T-cell (primary cell): ENCODE data around the gene S100A5. TPM values are rescaled to one million over a fixed set of nuclear protein-coding genes. Genes with fewer than 3 reads are reported as not detected.

ENCODE experiments used
- ATAC-seq, 4 experiments: fragments of 200-7000 bp in 3 of 4; fragments of 150-1000 bp in 1 of 4; cut with Tn5 transposase; replicated peaks in 1 of 4; 1 replicate in 3 of 4; 2 replicates in 1 of 4; pipeline ENCODE4 v1.10.0; 2021; ENCODE audit warnings: moderate library complexity in 3 of 4, mild to moderate bottlenecking in 2 of 4, moderate number of reproducible peaks in 1 of 4
- CTCF ChIA-PET, 2 donors: fragments of 300-600 bp; sonication (Branson Sonifier 250); formaldehyde crosslinking; loops; one replicate each; lab custom pipeline; 2022; ENCODE audit warnings: antibody characterized with exemption in 2 of 2; lab: Charles Lee
- POLR2A ChIA-PET, 2 donors: fragments of 300-600 bp; sonication (Branson Sonifier 250); formaldehyde crosslinking; loops; one replicate each; lab custom pipeline; 2022; ENCODE audit warnings: antibody characterized with exemption in 2 of 2; lab: Charles Lee
- DNase-seq, 35 experiments: peaks; one replicate each; pipeline versions ENCODE4 v3.0.0 to v3.0.0-alpha.2; 2013 to 2023
- H3K27ac ChIP-seq: one replicate; pipeline ENCODE4 v1.5.1; 2013; ENCODE audit warnings: low read length
- H3K27me3 ChIP-seq, 2 experiments: replicated peaks in 1 of 2; 1 replicate in 1 of 2; 2 replicates in 1 of 2; pipeline versions ENCODE4 v1.6.1 to v1.7.0; 2013; ENCODE audit warnings: low read length in 1 of 2, mixed read lengths in 1 of 2; ENCODE audit not compliant: control insufficient read depth in 2 of 2, insufficient read depth in 2 of 2; ENCODE audit errors: extremely low read depth in 1 of 2
- H3K36me3 ChIP-seq, 2 donors: 1 replicate in 1 of 2; 2 replicates in 1 of 2; pipeline versions ENCODE4 v1.6.1 to v1.7.0; 2013; ENCODE audit warnings: low read length in 1 of 2; ENCODE audit not compliant: control insufficient read depth in 2 of 2, insufficient read depth in 1 of 2; ENCODE audit errors: extremely low read depth in 1 of 2
- H3K4me1 ChIP-seq, 2 experiments: 1 replicate in 1 of 2; 2 replicates in 1 of 2; pipeline versions ENCODE4 v1.6.1 to v1.7.0; 2013; ENCODE audit warnings: low read length in 2 of 2, mixed read lengths in 1 of 2; ENCODE audit not compliant: insufficient read depth in 2 of 2, control insufficient read depth in 1 of 2; ENCODE audit errors: extremely low read depth in 1 of 2
- H3K4me3 ChIP-seq, 2 donors: 1 replicate in 1 of 2; 2 replicates in 1 of 2; pipeline versions ENCODE4 v1.5.1 to v1.7.0; 2013; ENCODE audit warnings: mild to moderate bottlenecking in 2 of 2, low read length in 1 of 2, moderate library complexity in 1 of 2; ENCODE audit not compliant: control insufficient read depth in 1 of 2; ENCODE audit errors: extremely low read depth in 1 of 2
- H3K9me3 ChIP-seq: 2 replicates; pipeline ENCODE4 v1.7.0; 2013
- H3K27ac Mint-ChIP-seq, 2 donors: one replicate each; pipeline ENCODE4 v1.8.0; 2020 to 2021; ENCODE audit warnings: mild to moderate bottlenecking in 2 of 2, mixed read lengths in 2 of 2
- H3K27me3 Mint-ChIP-seq, 2 donors: one replicate each; pipeline ENCODE4 v1.8.0; 2021 to 2022; ENCODE audit warnings: mixed read lengths in 2 of 2
- H3K36me3 Mint-ChIP-seq: one replicate; pipeline ENCODE4 v1.8.0; 2021; ENCODE audit warnings: mixed read lengths
- H3K4me1 Mint-ChIP-seq, 3 donors: one replicate each; pipeline ENCODE4 v1.8.0; 2020 to 2022; ENCODE audit warnings: mixed read lengths in 3 of 3, mild to moderate bottlenecking in 1 of 3
- H3K4me3 Mint-ChIP-seq, 3 donors: one replicate each; pipeline ENCODE4 v1.8.0; 2020 to 2022; ENCODE audit warnings: mild to moderate bottlenecking in 3 of 3, mixed read lengths in 3 of 3, moderate library complexity in 3 of 3
- H3K9me3 Mint-ChIP-seq, 3 donors: one replicate each; pipeline ENCODE4 v1.8.0; 2020 to 2022; ENCODE audit warnings: mixed read lengths in 3 of 3
- whole genome bisulfite sequencing: methylation state at CpG from one replicate; pipeline ENCODE4 v1.1.5; 2013; ENCODE audit warnings: missing lambda C conversion rate; ENCODE audit not compliant: insufficient coverage; 5-methylcytosine and 5-hydroxymethylcytosine counted together
- total RNA-seq, 35 experiments: library from RNA in 6 of 35; stranded (reverse) in 6 of 35; fragments of 120-200 nt in 1 of 35; gene quantifications; one replicate each; pipeline versions ENCODE4 v1.2.1 to v1.2.4 and lab custom pipeline; 2013 to 2026

Gene S100A5
- total RNA-seq, 5 donors from 2014 or later (not counting 1 experiment from before 2014, with no cell fraction given) = 0.36 to 1.6 (median 1.2) TPM; not detected in 1

DNA sequence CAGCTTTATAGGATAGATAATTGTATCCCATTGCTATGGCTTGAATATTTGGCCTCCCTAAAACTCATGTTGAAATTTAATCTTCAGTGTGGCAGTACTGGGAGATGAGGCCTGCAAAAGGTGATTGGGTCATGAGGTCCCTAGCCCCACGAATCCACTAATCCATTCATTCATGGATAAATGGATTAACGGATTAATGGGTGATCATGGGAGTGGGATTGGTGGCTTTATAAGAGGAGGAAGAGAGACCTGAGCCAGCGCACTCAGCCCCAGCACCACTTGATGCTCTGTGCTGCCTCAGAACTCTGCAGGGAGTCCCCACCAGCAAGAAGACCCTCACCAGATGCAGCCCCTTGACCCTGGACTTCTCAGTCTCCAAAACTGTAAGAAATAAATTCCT is 37.0 kb downstream of the S100A5 start:
- H3K4me1 ChIP-seq = no peaks in the 10 kb centered on the region
- H3K27ac Mint-ChIP-seq = no peak overlapping the region
- no peaks in the 10 kb centered on the region for H3K9me3 ChIP-seq
- H3K36me3 ChIP-seq = no peaks in the 10 kb centered on the region
- H3K9me3 Mint-ChIP-seq = no peaks in the 10 kb centered on the region
- H3K4me3 ChIP-seq = no peak overlapping the region
- DNase-seq = no peak
- peaks cover 0 to 16% of the 10 kb centered on the region in 2 experiments for H3K27me3 ChIP-seq
- CTCF ChIA-PET = no interaction called here
- 86% methylated on average over 1 of the region's 3 CpGs for WGBS
- POLR2A ChIA-PET = no interaction called here
- no peak for ATAC-seq
- no peak overlapping the region for H3K27ac ChIP-seq
- H3K4me3 Mint-ChIP-seq = no peak overlapping the region
- H3K36me3 Mint-ChIP-seq = no peaks in the 10 kb centered on the region
- H3K27me3 Mint-ChIP-seq = peaks cover 9 to 10% of the 10 kb centered on the region in 2 donors
- no peaks in the 10 kb centered on the region for H3K4me1 Mint-ChIP-seq

DNA sequence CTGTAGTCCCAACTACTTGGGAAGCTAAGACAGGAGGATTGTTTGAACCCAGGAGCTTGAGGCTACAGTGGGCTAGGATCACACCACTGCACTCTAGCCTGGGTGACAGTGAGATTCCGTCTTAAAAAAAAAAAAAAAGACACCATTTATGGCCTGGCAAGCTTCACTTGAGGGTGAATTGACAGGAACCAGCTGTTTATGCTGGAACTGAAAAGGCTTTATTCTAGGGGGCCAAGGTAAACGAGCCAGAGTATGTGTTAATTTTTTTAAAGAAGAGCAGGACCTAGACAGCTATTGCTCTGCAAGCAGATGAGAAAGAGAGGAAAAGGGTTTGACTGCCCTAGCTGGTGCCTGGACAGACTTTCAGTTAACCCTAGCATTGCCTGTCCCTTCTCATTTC is 42.0 kb downstream of the S100A5 start:
- WGBS = 0% methylated on average over 2 of the region's 2 CpGs

DNA sequence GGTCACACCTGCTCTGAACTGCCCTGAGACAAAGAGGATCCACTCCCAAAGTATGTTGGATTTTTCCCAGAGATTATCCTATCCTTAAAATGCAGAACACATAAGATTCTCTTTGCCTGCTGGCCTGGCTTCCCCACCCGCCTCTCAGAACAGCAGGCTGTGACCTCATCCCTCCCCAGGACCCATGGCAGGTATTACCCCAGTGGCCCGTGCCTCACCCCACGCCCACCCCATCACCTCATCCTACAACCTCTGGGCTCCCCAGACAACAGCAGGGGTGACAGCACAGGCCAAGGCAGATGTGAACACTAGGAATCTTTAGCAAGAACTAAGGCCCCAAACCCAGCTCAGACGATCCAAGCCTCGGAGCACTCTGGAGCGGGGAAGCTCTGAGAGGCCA is 45.2 kb downstream of the S100A5 start:
- Histone ChIP-seq H3K4me1 (no peaks in the 10 kb centered on the region), H3K36me3 (no peaks in the 10 kb centered on the region), H3K27ac (no peak overlapping the region), H3K9me3 (no peaks in the 10 kb centered on the region), H3K27me3 (peaks cover 0 to 32% of the 10 kb centered on the region in 2 experiments), H3K4me3 (no peak overlapping the region)
- Mint-ChIP-seq H3K4me1 (peaks cover 0 to 4% (median 0%) of the 10 kb centered on the region in 3 donors), H3K36me3 (no peaks in the 10 kb centered on the region), H3K4me3 (no peak overlapping the region), H3K9me3 (no peaks in the 10 kb centered on the region), H3K27me3 (peaks cover 24 to 32% of the 10 kb centered on the region in 2 donors), H3K27ac (no peak overlapping the region)
- 75% methylated on average over 3 of the region's 6 CpGs for WGBS
- no peak for DNase-seq
- CTCF ChIA-PET = interaction anchor here (0.6 to 2.1 kb wide), 9 partner anchors 10 to 1859 kb away, joined by 3 to 7 read pairs (median 3); partner anchors contain the start of gene S100A9 (in 1 of the 2)
- no peak for ATAC-seq
- POLR2A ChIA-PET = no interaction called here

More for the DNA sequence above, 42.0 kb downstream of the S100A5 start:
- H3K36me3 Mint-ChIP-seq = no peaks in the 10 kb centered on the region
- no peak for DNase-seq
- no peak overlapping the region for H3K4me3 Mint-ChIP-seq
- peaks cover 14 to 28% of the 10 kb centered on the region in 2 donors for H3K27me3 Mint-ChIP-seq
- Histone ChIP-seq H3K36me3 (no peaks in the 10 kb centered on the region), H3K27me3 (peaks cover 0 to 32% of the 10 kb centered on the region in 2 experiments), H3K9me3 (no peaks in the 10 kb centered on the region), H3K4me3 (no peak overlapping the region), H3K4me1 (no peaks in the 10 kb centered on the region), H3K27ac (no peak overlapping the region)
- CTCF ChIA-PET = interaction anchor here in 1 of 2 donors (0.6 kb wide), 1 partner anchor 129 kb away, joined by 3 read pairs; no protein-coding TSS in a partner anchor
- no peaks in the 10 kb centered on the region for H3K9me3 Mint-ChIP-seq
- no peak overlapping the region for H3K27ac Mint-ChIP-seq
- POLR2A ChIA-PET = no interaction called here
- no peak for ATAC-seq
- H3K4me1 Mint-ChIP-seq = peaks cover 0 to 4% (median 0%) of the 10 kb centered on the region in 3 donors

DNA sequence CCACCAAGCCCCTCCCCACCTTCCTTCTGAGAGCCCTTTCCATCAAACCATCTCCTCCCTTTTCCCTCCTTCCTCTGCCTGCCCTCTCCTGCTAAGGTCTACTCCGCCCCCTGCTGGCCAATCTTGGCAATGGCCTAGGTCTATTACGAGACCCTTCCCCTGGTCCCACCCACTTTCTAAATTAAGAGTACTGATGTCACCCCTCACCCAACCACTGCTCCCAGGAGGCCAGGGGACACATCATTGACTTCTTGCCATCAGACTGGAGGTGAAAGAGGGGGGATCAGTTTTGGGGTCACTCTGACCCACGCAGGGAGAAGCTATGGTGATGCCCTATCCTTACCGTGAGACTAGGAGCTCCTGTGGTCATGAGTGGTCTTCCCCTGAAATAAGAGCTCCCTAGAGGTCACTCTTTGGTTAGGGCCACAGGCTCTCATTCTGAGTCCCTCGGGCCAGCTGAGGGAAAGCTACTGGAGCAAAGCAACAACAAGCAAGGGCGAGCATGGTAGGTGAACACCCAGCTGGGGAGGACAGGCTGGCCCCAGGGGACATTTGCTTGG is 45.7 kb downstream of the S100A5 start:
- peaks cover 24 to 32% of the 10 kb centered on the region in 2 donors for H3K27me3 Mint-ChIP-seq
- POLR2A ChIA-PET = interaction anchor here in 1 of 2 donors (0.6 kb wide), 1 partner anchor 114 kb away, joined by 3 read pairs; no protein-coding TSS in a partner anchor
- CTCF ChIA-PET = interaction anchor here (0.7 to 2.1 kb wide), 10 partner anchors 9 to 150 kb away, joined by 3 to 10 read pairs (median 4); partner anchors contain the start of gene S100A9 (in 1 of the 2)

DNA sequence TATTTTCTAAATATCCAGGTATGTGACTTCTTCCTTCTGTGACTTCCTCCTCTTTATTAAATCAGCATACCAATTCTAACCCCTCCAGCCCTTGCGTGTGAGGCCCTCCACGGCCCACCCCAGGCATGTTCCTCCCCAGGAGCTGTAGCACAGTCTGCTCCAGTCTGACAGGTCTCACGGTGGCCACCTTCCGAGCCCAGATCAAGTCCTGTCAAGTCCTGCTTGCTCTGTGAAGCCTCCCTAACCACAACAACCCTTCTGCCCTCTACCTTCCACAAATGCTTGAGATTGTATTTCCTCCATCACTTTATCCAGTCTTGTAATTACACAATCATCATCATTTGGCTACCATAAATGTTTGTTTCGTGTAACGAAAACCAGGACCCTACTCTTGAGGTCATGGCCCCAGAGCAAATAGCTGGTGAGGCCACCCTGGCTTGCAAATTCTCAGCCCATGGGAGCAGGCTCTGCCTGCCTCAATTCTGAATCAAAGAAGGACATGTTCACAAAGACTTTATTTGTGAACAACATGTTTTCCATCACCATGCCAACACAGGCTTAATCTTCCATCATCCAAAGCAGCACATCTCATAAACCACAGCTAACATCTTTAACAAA is 47.3 kb downstream of the S100A5 start:
- no peak overlapping the region for H3K4me3 Mint-ChIP-seq
- peaks cover 0 to 4% (median 0%) of the 10 kb centered on the region in 3 donors for H3K4me1 Mint-ChIP-seq
- 82% methylated on average over 6 of the region's 6 CpGs for WGBS
- Histone ChIP-seq H3K9me3 (no peaks in the 10 kb centered on the region), H3K27ac (no peak overlapping the region), H3K36me3 (no peaks in the 10 kb centered on the region), H3K27me3 (peaks cover 0 to 36% of the 10 kb centered on the region in 2 experiments), H3K4me3 (no peak overlapping the region), H3K4me1 (no peaks in the 10 kb centered on the region)
- DNase-seq = no peak
- H3K27me3 Mint-ChIP-seq = peaks cover 18 to 22% of the 10 kb centered on the region in 2 donors
- no peak for ATAC-seq
- H3K36me3 Mint-ChIP-seq = no peaks in the 10 kb centered on the region
- no peak overlapping the region for H3K27ac Mint-ChIP-seq
- CTCF ChIA-PET = interaction anchor here in 1 of 2 donors (1.4 to 2.1 kb wide), 3 partner anchors 17 to 148 kb away, joined by 4 to 10 read pairs (median 4); no protein-coding TSS in a partner anchor
- POLR2A ChIA-PET = no interaction called here
- no peaks in the 10 kb centered on the region for H3K9me3 Mint-ChIP-seq

More for the DNA sequence above, 45.7 kb downstream of the S100A5 start:
- Histone ChIP-seq H3K4me1 (no peaks in the 10 kb centered on the region), H3K27ac (no peak overlapping the region), H3K4me3 (no peak overlapping the region), H3K36me3 (no peaks in the 10 kb centered on the region), H3K9me3 (no peaks in the 10 kb centered on the region), H3K27me3 (peaks cover 0 to 32% of the 10 kb centered on the region in 2 experiments)
- no peaks in the 10 kb centered on the region for H3K36me3 Mint-ChIP-seq
- 61% methylated on average over 5 of the region's 6 CpGs for WGBS
- peaks cover 0 to 4% (median 0%) of the 10 kb centered on the region in 3 donors for H3K4me1 Mint-ChIP-seq
- no peak overlapping the region for H3K4me3 Mint-ChIP-seq
- DNase-seq = peak; percentile 5 to 77 (median 65)
- no peak overlapping the region for H3K27ac Mint-ChIP-seq
- ATAC-seq = peak; percentile 52 to 72 (median 61)
- H3K9me3 Mint-ChIP-seq = no peaks in the 10 kb centered on the region

DNA sequence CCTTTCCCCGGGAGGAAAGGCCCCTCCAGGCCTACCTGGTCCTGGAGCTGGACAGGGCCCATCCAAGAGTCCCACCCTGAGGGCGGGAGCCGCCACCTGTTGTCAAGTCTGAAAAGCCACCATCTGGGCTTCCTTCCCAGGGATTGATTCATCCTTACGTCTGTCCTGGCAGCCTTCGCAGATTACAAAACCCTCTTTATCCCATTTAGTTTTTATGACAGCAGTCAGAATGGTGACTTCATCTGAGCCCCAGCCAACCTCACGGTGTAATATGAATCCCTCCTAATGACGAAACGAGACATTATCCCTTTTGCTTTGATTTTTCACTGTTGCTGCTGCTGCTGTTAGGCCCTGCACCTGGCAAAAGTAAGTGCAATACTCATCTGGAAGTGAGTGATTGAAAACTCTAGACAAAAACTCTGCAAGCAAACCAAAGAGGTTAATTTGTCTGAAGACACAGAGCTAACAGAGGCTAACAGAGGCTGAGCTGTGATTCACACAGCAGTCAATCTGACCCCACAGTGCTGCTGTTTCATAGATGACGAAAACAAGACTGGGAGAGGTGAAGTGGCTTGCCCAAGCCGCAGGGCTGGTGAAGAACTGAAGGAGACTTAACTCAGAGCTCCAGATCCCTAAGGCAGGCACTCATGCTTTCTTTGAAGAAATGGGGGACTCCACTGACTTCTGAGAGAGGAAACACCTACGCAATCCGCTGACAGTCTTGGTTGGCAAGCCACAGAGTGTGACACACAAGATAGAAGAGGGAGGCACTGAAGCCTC is 50.3 kb downstream of the S100A5 start:
- 71% methylated on average over 8 of the region's 12 CpGs for WGBS
- Mint-ChIP-seq H3K27ac (no peak overlapping the region), H3K9me3 (no peaks in the 10 kb centered on the region), H3K4me1 (peaks cover 0 to 4% (median 0%) of the 10 kb centered on the region in 3 donors), H3K36me3 (no peaks in the 10 kb centered on the region), H3K27me3 (peaks cover 12 to 24% of the 10 kb centered on the region in 2 donors), H3K4me3 (no peak overlapping the region)
- H3K27ac ChIP-seq = no peak overlapping the region
- ChIA-PET CTCF (no interaction called here), POLR2A (no interaction called here)
- H3K36me3 ChIP-seq = no peaks in the 10 kb centered on the region
- DNase-seq (peak in 11 of 35 experiments; percentile 12 to 61 (median 30)), ATAC-seq (no peak)
- no peaks in the 10 kb centered on the region for H3K4me1 ChIP-seq
- peaks cover 0 to 36% of the 10 kb centered on the region in 2 experiments for H3K27me3 ChIP-seq
- no peak overlapping the region for H3K4me3 ChIP-seq
- no peaks in the 10 kb centered on the region for H3K9me3 ChIP-seq
